ENCODE results near the gene FAM219A. TPM values are rescaled to one million over a fixed set of nuclear protein-coding genes. Genes with fewer than 3 reads are reported as not detected.
A peak's percentile ranks its signal among the peaks of the same experiment; 100 is the strongest.
"Not testable (repeated sequence)": the region's sequence is repeated elsewhere in the genome, so short reads cannot be mapped to it uniquely, and the experiment has no call there.

The FAM219A gene
- total RNA-seq, 1 experiment from 2014 or later: 31.1 TPM

DNA sequence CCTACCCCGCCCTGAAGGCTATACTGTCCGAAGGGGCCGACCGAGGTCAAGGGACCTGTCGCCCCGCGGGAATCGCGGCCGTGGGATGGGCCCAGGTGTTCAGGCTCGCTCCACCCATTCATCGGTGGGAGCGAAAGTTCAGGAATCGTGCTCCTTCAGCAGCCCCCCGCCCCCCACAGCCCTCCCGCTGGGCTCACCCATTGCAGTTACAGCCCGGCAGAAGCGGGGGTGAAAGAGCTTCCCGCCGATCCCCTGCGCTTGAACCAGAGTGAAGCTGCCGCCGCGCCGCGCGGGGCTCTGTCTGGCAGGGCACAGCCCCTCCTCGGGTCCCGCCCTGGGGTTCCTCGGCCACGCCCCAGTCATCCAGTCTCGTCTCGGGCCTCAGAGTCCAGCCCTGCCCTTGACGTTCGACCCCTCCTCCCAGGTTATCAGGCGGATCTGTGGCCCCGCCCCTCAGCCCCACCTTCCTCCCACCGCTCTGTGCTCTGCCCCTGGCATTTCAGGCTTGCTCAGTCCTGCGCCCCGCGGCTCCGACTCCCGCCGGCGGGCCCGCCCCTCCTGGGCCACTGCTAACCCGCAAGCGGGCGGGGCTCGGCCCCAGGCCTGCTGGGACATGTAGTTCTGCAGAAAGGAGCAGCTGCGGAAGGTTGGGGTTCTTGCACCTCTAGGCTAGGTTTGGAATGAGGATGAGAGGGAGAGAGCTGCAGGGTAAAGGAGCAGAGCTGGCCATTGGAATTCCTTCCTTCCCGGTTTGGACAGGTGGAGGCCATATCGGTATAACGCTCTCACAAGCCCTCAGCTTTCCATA, 81.6 kb downstream of the FAM219A start, which contains the start of gene MYORG:
Gene MYORG, minus strand, starts transcription at position 303 of the 808 bp plus-strand sequence. CDS start 3,955 bp downstream, outside the sequence.
- DNase-seq (ENCODE audit: low read depth): peak; percentile 97

DNA sequence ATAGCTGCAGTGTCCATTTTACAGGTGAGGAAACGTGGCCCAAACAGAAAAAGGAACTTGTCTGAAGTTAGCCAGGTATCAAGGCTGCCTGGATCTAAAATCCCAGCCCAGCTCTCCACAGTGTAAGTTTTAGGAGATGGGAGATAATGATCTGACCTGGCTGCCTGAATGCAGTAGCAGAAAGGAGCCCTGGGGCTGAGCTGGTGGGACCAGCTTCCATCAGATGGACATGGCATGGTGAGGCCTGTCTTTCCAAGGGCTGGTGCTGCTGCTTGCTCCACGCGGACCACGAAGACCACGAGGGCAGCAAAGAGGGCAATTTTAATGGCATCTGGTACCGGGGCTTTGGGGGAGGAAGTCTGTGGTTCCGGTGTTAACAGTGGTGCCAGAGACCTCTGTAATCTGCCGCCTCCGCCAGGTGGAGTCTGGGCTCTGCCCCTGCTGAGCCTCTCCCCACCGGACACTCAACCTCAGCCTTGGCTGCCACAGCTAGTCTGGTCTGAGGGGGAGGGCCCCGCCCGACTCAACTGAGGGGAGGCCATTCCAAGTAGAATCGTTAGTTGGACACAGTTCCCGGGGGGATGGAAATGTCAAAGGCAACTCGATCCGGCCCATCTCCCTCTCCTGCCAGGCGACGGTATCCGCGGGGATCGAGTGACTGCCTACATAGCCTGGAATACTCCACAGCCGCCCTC, 82.3 kb downstream of the FAM219A start:
- peak; percentile 71 for DNase-seq (ENCODE audit: low read depth)

- DNase-seq (ENCODE audit: low read depth): no peak
These were observed 83.3 kb downstream of the FAM219A start for GRCh38 chr9:34374905-34375552.

GRCh38 chr9:34374339-34374738, 84.0 kb downstream of the FAM219A start:
- DNase-seq (ENCODE audit: low read depth): no peak

- no peak for DNase-seq (ENCODE audit: low read depth)
These were observed 84.6 kb downstream of the FAM219A start for GRCh38 chr9:34373749-34374148.

DNA sequence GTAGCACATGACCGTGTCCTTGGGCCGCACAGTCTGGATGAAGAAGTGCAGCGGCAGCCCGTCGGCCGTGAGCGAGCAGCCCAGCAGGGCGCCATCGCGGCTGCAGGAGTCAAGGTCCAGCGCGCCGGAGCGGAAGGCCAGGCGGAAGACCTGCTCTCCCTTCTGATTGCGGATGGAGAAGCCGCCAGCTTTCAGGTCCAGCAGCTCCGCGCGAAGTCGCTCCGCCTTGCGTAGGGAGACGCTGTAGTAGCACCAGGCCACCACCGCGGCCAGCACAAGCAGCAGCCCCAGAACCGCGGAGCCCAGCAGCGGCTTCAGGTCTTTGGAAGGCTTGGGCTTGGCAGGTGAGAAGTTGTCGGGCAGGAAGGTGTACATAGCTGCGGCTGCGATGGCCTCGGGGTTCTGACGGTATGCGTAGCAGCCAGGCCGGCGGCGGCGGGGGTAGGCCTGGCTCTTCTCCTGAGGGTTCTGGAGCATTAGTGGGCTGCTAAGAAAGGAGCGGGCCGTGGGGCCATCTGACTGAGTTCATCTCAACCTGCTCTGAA, 85.8 kb downstream of the FAM219A start:
- DNase-seq (ENCODE audit: low read depth): no peak

GRCh38 chr9:34371886-34372466, 86.4 kb downstream of the FAM219A start:
- no peak for DNase-seq (ENCODE audit: low read depth)

- DNase-seq (ENCODE audit: low read depth): no peak
These were observed 87.1 kb downstream of the FAM219A start for GRCh38 chr9:34370970-34371880.

DNA sequence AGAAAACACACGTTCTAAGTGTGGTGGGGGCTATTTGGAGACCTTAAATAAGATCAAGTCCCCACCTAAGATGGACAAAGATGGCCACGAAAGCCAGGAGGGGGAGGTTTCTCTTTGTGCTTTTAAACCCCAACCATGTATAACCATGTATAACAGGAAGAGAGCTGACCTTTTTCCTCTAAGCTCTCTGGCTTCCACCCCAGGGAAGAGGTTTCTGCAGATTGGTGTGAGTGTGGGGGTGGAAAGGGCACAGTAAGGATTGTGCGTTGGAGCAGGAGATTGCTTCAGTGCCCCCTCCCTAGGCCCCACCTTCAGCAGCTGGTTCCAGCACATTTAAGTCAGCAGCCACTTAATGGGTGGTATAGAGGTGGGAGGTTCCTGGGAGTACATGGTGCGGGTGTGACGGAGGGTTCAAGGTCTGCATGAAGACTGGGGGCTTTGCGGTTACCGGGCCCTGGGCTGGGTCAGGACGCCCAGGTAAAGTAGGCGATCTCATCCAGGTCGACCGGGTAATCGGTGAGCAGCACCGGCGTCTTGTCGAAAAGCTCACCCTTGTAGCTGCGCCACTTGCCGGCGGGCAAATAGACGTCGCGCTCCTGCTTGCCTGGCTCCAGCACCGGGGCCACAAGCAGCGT, 87.9 kb downstream of the FAM219A start:
- DNase-seq (ENCODE audit: low read depth): no peak

- no peak for DNase-seq (ENCODE audit: low read depth)
These were observed 88.7 kb downstream of the FAM219A start for GRCh38 chr9:34369636-34370035.

DNA sequence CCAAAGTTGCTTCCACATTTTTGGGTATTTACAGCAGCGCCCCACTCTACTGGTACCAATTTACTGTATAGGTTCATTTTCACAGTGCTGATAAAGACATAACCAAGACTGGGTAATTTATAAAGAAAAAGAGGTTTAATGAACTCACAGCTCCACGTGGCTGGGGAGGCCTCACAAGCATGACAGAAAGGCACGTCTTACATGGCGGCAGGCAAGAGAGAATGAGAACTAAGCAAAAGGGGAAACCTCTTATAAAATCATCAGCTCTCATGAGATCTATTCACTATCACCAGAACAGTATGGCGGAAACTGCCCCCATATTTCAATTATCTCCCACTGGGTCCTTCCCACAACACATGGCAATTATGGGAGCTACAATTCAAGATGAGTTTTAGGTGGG, 89.6 kb downstream of the FAM219A start:
- not testable (repeated sequence) for DNase-seq (ENCODE audit: low read depth)

DNA sequence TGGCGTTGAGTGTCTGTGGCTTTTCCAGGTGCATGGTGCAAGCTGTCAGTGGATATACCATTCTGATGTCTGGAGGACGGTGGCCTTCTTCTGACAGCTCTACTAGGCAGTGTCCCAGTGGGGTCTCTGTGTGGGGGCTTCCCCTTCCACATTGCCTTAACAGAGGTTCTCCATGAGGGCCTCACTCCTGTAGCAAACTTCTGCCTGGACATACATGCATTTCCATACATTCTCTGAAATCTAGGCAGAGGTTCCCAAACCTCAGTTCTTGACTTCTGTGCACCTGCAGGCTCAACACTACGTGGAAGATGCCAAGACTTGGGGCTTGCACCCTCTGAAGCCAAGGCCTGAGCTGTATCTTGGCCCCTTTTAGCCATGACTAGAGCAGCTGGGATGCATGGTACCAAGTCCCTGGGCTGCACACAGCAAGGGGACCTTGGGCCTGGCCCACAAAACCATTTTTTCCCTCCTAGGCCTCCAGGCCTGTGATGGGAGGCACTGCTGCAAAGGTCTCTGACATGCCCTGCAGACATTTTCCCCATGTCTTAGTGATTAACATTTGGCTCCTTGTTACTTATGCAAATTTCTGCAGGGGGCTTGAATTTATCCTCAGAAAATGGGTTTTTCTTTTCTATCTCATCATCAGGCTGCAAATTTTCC, 90.5 kb downstream of the FAM219A start:
- DNase-seq (ENCODE audit: low read depth): not testable (repeated sequence)

- DNase-seq (ENCODE audit: low read depth): no peak
These were observed 92.0 kb downstream of the FAM219A start for GRCh38 chr9:34366365-34366764.

- no peak for DNase-seq (ENCODE audit: low read depth)
These were observed 93.1 kb downstream of the FAM219A start for GRCh38 chr9:34365282-34365681.

DNA sequence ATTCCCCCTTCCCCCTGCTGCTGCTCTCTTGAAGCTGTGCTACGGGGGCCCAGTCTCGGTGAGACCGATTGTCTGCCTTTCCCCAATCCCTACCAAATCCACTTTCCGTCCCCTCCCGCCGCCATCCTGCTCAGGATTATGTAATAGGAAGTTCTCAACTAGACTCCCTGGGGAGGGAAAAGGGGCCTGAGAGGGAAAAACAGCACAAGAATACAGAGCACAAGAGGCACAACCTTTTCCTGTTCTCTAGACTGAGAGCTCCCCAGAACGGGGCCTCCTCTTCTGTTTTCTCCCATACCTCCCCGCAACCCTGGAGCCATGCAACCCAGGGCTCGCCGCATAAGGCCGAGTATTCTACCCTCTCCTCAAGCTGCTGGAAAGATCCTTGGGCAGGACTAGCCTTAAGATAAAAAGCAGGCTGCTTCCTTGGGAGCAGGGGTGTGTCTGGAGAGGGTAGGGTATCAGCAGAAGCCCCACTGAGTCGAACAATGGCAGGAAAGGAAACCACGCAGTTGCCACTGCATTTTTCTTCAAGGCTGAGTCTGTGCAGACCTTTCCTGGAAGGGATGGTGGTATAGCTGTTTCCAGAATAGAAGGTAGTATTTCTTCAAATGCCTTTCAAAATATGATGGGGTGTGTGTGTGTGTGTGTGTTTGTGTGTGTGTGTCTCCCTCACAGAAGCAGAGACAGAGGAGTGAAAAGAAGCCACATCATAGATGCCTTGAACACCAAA, 94.6 kb downstream of the FAM219A start:
- DNase-seq (ENCODE audit: low read depth): no peak

DNA sequence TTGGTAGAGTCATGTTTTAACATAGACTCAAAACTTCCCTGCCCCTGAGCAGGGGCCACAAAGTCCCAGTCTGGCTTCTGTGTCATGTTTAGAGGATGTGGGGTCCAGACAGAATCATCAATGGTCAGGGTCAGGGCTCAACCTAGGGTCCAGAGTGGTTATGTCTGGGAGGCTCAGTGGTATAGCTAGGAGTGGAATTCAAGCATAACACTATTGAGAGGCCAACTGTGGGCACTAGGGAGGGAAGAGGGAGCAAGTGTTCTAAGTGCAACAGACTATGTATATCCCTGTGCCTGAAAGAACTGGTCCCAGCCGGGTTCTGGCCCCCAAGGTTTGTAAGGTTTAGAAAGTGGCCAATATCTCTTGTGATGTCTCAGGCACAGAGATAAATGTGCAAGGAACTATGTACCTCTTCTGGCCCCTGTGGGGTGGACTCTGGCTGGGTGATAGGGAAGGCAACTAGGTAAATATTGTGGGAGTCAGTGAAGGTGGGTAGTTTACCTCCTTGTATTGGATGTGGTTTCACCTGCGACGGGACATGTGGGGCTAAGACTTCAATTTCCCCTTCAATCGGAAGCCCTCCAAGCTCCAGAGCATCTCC, 95.7 kb downstream of the FAM219A start:
- DNase-seq (ENCODE audit: low read depth): no peak

GRCh38 chr9:34352957-34353356, 105.4 kb downstream of the FAM219A start:
- not testable (repeated sequence) for DNase-seq (ENCODE audit: low read depth)

- not testable (repeated sequence) for DNase-seq (ENCODE audit: low read depth)
These were observed 106.2 kb downstream of the FAM219A start for GRCh38 chr9:34352122-34352652.

Data from M059J (cell line).